ENCODE measurements around the gene TMEM200C.

The TMEM200C gene

DNA sequence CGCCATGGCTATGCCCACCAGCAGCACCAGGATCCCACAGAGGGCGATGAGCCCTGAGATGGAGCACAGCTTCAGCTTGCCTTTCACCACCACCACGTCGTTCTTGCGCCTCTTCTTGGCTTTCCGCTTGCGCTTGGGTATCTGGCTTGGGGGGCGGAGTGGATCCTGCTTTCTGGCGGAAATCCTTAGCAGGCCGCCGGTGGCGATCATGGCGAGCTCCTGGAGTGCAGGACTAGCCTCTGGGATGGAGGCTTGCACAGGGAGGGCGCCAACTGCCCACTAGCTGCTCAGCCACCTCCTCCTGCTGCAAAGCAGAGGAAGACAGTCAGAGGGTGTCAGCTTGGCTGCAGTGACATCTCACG lies 3.5 kb downstream of the TMEM200C start (continued):
- TF ChIP-seq ZBTB21 (tag by site-specific recombination; IDR thresholded peaks at IDR 0.05): no peak

DNA sequence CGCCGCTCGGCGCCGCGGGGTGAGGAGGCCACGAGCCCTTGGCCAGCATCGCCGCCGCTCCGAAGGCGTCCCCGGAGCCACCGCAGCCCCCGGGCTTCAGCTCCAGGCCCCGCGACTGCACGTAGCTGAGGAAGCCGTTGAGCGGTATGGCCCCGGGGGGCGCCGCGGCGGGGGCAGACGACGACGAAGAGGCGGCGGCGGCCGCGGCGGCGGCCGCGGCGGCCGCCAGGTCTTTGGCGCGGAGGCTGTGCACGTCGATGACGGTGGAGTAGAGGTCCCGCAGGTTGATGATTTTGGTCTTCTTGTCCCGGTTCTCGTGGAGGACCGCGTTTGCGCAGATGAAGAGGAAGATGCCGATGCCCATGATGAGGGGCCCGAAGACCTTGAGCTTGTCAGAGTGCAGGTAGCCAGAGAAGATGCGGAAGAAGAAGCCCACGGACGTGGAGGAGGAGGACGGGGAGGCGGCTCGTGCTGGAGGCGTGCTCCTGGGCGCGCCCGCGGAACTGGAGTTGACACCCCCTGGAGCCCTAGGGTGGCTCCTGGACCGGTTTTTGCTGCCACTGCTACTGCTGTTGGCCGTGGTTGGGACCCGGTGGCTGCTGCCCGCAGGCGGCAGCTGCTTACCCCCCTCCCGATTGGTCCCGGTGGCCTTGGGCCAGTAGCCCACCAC lies 4.0 kb downstream of the TMEM200C start:
- Histone ChIP-seq H3K9me3 (ENCODE audit: control insufficient read depth, insufficient read depth, low read depth, low read length) (no peaks in the 10 kb centered on the region), H3K4me1 (ENCODE audit: control insufficient read depth, insufficient read depth, low read length) (peaks cover 20% of the 10 kb centered on the region), H3K4me3 (ENCODE audit: low read depth, low read length) (no peak overlapping the region), H3K36me3 (ENCODE audit: control insufficient read depth in 2 of 2, insufficient read depth in 1 of 2, low read length in 2 of 2) (peaks cover 4 to 5% of the 10 kb centered on the region in 2 experiments; a peak in 2 of 3 replicates), H3K27ac (ENCODE audit: extremely low read depth, low read depth, low read length) (peak overlapping the region; percentile 56; the same call in 1 of the 2 replicates)
- POLR2A ChIA-PET: interaction anchor here (0.5 to 1.2 kb wide), 3 partner anchors 9 to 178 kb away, joined by 3 read pairs; no protein-coding TSS in a partner anchor
- CTCF ChIA-PET: interaction anchor here (0.6 to 5.2 kb wide), 14 partner anchors 9 to 1263 kb away, joined by 3 to 69 read pairs (median 3); no protein-coding TSS in a partner anchor
- TF ChIP-seq ZNF701 (tag by site-specific recombination; IDR thresholded peaks at IDR 0.05): no peak
- no peak for TF ChIP-seq ZNF175 (tag by site-specific recombination; IDR thresholded peaks at IDR 0.05)
- TF ChIP-seq, protein P1, sequence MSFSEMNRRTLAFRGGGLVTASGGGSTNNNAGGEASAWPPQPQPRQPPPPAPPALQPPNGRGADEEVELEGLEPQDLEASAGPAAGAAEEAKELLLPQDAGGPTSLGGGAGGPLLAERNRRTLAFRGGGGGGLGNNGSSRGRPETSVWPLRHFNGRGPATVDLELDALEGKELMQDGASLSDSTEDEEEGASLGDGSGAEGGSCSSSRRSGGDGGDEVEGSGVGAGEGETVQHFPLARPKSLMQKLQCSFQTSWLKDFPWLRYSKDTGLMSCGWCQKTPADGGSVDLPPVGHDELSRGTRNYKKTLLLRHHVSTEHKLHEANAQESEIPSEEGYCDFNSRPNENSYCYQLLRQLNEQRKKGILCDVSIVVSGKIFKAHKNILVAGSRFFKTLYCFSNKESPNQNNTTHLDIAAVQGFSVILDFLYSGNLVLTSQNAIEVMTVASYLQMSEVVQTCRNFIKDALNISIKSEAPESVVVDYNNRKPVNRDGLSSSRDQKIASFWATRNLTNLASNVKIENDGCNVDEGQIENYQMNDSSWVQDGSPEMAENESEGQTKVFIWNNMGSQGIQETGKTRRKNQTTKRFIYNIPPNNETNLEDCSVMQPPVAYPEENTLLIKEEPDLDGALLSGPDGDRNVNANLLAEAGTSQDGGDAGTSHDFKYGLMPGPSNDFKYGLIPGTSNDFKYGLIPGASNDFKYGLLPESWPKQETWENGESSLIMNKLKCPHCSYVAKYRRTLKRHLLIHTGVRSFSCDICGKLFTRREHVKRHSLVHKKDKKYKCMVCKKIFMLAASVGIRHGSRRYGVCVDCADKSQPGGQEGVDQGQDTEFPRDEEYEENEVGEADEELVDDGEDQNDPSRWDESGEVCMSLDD (tag by site-specific recombination; IDR thresholded peaks at IDR 0.05): no peak
- TF ChIP-seq ZSCAN23 (tag by site-specific recombination; IDR thresholded peaks at IDR 0.05): no peak
- TF ChIP-seq SETDB1 (IDR thresholded peaks at IDR 0.05; ENCODE audit: insufficient read length, low read length): no peak
- TF ChIP-seq ZBTB21 (tag by site-specific recombination; IDR thresholded peaks at IDR 0.05): no peak
- TF ChIP-seq ZNF792 (tag by site-specific recombination; IDR thresholded peaks at IDR 0.05): no peak
- no peak for TF ChIP-seq ZNF510 (tag by site-specific recombination; IDR thresholded peaks at IDR 0.05; ENCODE audit: insufficient replicate concordance)
- no peak for TF ChIP-seq YY1 (tag by site-specific recombination; IDR thresholded peaks at IDR 0.05)
- TF ChIP-seq ZNF292 (tag by site-specific recombination; IDR thresholded peaks at IDR 0.05; ENCODE audit: borderline replicate concordance, low read depth): no peak
- no peak for TF ChIP-seq ZNF426 (tag by site-specific recombination; IDR thresholded peaks at IDR 0.05)
- TF ChIP-seq, protein P2, sequence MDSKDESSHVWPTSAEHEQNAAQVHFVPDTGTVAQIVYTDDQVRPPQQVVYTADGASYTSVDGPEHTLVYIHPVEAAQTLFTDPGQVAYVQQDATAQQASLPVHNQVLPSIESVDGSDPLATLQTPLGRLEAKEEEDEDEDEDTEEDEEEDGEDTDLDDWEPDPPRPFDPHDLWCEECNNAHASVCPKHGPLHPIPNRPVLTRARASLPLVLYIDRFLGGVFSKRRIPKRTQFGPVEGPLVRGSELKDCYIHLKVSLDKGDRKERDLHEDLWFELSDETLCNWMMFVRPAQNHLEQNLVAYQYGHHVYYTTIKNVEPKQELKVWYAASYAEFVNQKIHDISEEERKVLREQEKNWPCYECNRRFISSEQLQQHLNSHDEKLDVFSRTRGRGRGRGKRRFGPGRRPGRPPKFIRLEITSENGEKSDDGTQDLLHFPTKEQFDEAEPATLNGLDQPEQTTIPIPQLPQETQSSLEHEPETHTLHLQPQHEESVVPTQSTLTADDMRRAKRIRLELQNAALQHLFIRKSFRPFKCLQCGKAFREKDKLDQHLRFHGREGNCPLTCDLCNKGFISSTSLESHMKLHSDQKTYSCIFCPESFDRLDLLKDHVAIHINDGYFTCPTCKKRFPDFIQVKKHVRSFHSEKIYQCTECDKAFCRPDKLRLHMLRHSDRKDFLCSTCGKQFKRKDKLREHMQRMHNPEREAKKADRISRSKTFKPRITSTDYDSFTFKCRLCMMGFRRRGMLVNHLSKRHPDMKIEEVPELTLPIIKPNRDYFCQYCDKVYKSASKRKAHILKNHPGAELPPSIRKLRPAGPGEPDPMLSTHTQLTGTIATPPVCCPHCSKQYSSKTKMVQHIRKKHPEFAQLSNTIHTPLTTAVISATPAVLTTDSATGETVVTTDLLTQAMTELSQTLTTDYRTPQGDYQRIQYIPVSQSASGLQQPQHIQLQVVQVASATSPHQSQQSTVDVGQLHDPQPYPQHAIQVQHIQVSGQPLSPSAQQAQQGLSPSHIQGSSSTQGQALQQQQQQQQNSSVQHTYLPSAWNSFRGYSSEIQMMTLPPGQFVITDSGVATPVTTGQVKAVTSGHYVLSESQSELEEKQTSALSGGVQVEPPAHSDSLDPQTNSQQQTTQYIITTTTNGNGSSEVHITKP (tag by site-specific recombination; IDR thresholded peaks at IDR 0.05): no peak
- TF ChIP-seq HOXC10 (CRISPR knock-in tag; IDR thresholded peaks at IDR 0.05): no peak
- no peak for TF ChIP-seq ZNF747 (tag by site-specific recombination; IDR thresholded peaks at IDR 0.05)
- no peak for TF ChIP-seq ZNF76 (tag by site-specific recombination; IDR thresholded peaks at IDR 0.05; ENCODE audit: borderline replicate concordance, low read depth)
- TF ChIP-seq ZNF768 (tag by site-specific recombination; IDR thresholded peaks at IDR 0.05): no peak
- no peak for TF ChIP-seq KLF16 (tag by site-specific recombination; IDR thresholded peaks at IDR 0.05)
- no peak for TF ChIP-seq ZNF623 (tag by site-specific recombination; IDR thresholded peaks at IDR 0.05)
- TF ChIP-seq ZNF223 (tag by site-specific recombination; IDR thresholded peaks at IDR 0.05): no peak
- TF ChIP-seq IKZF3 (tag by site-specific recombination; IDR thresholded peaks at IDR 0.05): no peak

Data from HEK293 (cell line).